IPS-18a (cell line): ENCODE measurements around the gene SNX30.

Experiments used
- H3K27ac ChIP-seq: one replicate; pipeline ENCODE4 v1.5.1; 2013; ENCODE audit warnings: low read length
- H3K27me3 ChIP-seq: one replicate; pipeline ENCODE4 v1.6.1; 2013; ENCODE audit warnings: mild to moderate bottlenecking, low read length; ENCODE audit not compliant: control insufficient read depth, insufficient read depth
- H3K36me3 ChIP-seq: one replicate; pipeline ENCODE4 v1.6.1; 2013; ENCODE audit warnings: low read depth, low read length; ENCODE audit not compliant: control insufficient read depth
- H3K4me1 ChIP-seq: one replicate; pipeline ENCODE4 v1.6.1; 2013; ENCODE audit warnings: low read depth, low read length; ENCODE audit not compliant: control insufficient read depth
- H3K4me3 ChIP-seq: one replicate; pipeline ENCODE4 v1.5.1; 2013; ENCODE audit warnings: low read length
- H3K9ac ChIP-seq: one replicate; pipeline ENCODE4 v1.6.1; 2013; ENCODE audit warnings: mild to moderate bottlenecking, low read length, moderate library complexity
- H3K9me3 ChIP-seq: one replicate; pipeline ENCODE4 v1.6.1; 2013; ENCODE audit warnings: low read depth, low read length; ENCODE audit not compliant: control insufficient read depth

Gene SNX30

DNA sequence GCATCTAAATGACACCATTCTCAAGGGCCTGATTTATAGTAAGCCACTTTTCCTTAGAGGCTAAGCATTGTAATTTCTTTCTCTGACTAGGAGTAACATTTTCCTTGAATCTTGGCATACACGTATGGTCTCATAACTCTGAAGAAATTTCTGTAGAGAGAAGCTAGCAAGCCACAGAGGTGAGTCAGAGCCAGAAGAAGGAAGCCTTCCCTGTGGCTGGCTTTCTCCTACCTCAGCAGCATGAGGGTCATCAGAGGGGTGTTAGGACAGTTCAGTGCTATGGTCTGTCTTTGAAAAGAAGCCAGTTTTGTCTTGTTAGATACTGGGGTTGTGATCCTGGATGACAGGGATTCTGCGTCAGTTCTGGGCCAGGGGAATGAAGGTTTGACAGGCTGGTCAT lies 3.2 kb downstream of the SNX30 start:
- H3K27ac ChIP-seq = no peak overlapping the region
- H3K4me1 ChIP-seq = peaks cover 7% of the 10 kb centered on the region

DNA sequence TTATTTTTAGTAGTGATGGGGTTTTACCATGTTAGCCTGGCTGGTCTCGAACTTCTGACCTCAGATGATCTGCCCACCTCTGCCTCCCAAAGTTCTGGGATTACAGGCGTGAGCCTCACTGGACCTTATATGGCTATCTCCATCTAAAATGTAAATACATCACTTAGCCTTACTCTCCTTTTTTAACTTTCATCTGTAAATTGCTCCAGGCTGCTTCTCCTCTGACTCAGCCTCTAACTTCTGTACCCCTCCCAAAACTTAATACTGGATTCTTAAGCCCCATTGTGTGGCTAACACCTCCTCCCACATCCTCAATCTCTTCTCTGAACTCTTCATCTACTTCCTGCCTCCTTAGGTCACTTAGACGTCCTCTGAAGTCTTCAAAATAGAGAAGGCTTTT lies 4.0 kb downstream of the SNX30 start:
- H3K27me3 ChIP-seq = peaks cover 3% of the 10 kb centered on the region
- H3K9me3 ChIP-seq = no peaks in the 10 kb centered on the region
- no peaks in the 10 kb centered on the region for H3K36me3 ChIP-seq
- H3K27ac ChIP-seq = no peak overlapping the region
- H3K9ac ChIP-seq = no peak overlapping the region
- peaks cover 6% of the 10 kb centered on the region for H3K4me1 ChIP-seq
- H3K4me3 ChIP-seq = no peak overlapping the region

More for the DNA sequence above, 3.2 kb downstream of the SNX30 start:
- Histone ChIP-seq H3K36me3 (no peaks in the 10 kb centered on the region), H3K4me3 (no peak overlapping the region), H3K9ac (no peak overlapping the region), H3K9me3 (no peaks in the 10 kb centered on the region), H3K27me3 (peaks cover 11% of the 10 kb centered on the region)

DNA sequence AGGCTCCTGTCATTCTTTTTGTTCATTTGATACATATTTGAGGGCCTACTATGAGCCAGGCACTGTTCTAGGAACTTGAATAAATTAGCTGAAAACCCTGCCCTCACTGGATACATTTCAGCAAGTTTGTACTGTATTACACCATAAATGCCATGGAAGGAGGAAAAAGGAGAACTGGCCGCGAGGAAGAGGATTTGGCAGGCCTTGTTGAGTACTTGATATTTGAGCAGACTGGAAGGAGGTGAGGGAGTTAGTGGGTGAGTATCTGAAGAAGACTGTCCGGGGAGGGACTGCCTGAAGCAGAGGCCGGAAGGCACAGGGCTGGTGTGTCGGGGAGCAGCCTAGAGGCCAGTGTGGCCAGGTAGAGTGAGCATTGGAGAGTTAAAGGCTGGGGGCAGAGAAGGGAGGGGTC lies 4.5 kb downstream of the SNX30 start:
- Histone ChIP-seq H3K27me3 (no peaks in the 10 kb centered on the region), H3K9ac (no peak overlapping the region), H3K9me3 (no peaks in the 10 kb centered on the region), H3K4me3 (no peak overlapping the region), H3K36me3 (no peaks in the 10 kb centered on the region), H3K27ac (no peak overlapping the region), H3K4me1 (peaks cover 4% of the 10 kb centered on the region)

DNA sequence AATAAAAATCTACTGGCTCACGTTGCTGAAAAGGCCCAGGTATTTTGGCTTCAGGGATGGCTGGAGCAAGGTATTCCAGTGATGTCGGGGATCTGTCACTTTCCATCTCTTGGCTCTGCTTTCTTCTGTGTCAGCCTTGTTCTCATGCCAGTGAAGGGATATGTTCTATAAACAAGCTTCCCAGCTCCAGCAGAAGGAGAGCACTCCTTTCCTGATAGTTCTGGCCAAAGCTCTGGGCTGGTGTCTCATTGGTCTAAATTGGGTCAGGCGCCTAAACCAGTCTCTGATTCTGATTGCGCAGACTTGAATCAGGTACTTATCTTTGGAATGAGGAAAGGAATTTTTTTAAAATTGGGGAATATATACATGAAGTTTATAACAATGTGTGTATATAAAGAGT lies 5.1 kb downstream of the SNX30 start:
- Histone ChIP-seq H3K36me3 (no peaks in the 10 kb centered on the region), H3K9me3 (no peaks in the 10 kb centered on the region), H3K4me1 (peaks cover 4% of the 10 kb centered on the region), H3K27ac (no peak overlapping the region), H3K27me3 (no peaks in the 10 kb centered on the region), H3K9ac (no peak overlapping the region), H3K4me3 (no peak overlapping the region)

DNA sequence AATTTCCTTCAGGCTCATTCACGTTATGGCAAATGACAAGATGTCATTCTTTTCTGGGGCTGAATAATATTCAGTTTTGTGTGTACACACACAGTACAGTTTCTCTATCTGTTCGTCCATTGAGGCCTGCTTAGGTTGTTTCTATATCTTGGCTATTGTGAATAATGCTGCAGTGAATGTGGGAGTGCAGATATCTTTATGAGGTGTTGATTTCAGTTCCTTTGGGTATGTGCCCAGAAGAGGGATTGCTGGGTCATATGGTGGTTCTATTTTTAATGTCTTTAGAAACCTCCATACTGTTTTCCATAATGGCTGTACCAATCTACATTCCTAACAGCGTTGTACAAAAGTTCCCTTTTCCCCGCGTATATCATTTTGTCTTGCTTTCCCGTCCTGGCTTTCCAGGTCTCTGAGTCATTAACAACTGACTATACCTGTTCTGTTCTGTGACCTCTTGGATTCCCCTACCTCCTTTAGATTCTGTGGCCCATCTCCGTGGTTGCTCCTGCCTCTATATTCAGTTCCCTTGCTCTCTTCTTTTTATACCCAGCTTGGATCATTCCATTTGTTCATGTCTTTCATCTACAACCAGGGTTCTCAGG lies 6.8 kb downstream of the SNX30 start:
- Histone ChIP-seq H3K9me3 (no peaks in the 10 kb centered on the region), H3K27me3 (no peaks in the 10 kb centered on the region), H3K4me1 (no peaks in the 10 kb centered on the region), H3K9ac (no peak overlapping the region), H3K36me3 (no peaks in the 10 kb centered on the region), H3K4me3 (no peak overlapping the region), H3K27ac (no peak overlapping the region)

DNA sequence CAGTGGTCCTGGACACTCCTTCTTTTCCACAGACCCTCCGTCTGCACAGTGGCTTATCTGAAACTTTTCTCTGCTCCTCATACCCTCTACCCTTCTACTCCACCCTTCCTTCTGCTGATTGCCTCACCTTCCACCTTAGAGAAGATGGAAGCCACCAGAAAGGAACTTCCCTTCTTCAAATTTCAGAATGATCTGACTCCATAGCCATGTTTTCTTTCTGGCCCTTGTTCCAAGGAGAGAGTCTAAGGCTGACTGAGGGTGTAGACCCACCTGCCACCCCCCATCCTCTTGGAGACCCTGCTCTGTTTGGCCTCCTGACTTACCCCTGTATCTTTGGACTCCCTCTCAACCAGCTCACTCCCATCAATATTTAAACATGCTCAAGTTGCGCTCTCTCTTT lies 7.4 kb downstream of the SNX30 start:
- H3K9me3 ChIP-seq = no peaks in the 10 kb centered on the region
- no peak overlapping the region for H3K27ac ChIP-seq

DNA sequence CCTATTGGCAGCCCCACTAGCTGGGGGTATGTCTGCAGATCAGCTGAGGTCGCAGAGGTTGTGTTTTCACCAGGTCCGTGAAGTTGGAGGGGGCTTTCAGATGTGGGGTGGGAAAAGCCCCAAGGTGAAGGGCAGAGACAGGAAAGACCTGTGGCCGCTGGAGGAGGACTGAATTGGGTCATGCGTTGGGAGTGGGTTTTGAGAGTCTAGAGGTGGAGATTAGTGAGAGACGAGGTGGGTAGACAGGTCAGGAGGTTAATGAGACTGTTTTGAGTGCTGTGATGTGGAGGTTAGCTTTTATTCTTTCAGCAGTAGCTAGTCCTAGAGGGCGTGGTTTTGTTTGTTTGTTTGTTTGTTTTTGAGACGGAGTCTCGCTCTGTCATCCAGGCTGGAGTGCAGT lies 10.3 kb downstream of the SNX30 start:
- H3K27ac ChIP-seq = no peak overlapping the region
- no peak overlapping the region for H3K4me3 ChIP-seq
- peaks cover 6% of the 10 kb centered on the region for H3K4me1 ChIP-seq
- no peak overlapping the region for H3K9ac ChIP-seq
- H3K9me3 ChIP-seq = no peaks in the 10 kb centered on the region
- H3K27me3 ChIP-seq = no peaks in the 10 kb centered on the region
- no peaks in the 10 kb centered on the region for H3K36me3 ChIP-seq

More for the DNA sequence above, 7.4 kb downstream of the SNX30 start:
- H3K4me1 ChIP-seq = no peaks in the 10 kb centered on the region
- no peaks in the 10 kb centered on the region for H3K36me3 ChIP-seq
- no peaks in the 10 kb centered on the region for H3K27me3 ChIP-seq
- no peak overlapping the region for H3K4me3 ChIP-seq
- H3K9ac ChIP-seq = no peak overlapping the region

DNA sequence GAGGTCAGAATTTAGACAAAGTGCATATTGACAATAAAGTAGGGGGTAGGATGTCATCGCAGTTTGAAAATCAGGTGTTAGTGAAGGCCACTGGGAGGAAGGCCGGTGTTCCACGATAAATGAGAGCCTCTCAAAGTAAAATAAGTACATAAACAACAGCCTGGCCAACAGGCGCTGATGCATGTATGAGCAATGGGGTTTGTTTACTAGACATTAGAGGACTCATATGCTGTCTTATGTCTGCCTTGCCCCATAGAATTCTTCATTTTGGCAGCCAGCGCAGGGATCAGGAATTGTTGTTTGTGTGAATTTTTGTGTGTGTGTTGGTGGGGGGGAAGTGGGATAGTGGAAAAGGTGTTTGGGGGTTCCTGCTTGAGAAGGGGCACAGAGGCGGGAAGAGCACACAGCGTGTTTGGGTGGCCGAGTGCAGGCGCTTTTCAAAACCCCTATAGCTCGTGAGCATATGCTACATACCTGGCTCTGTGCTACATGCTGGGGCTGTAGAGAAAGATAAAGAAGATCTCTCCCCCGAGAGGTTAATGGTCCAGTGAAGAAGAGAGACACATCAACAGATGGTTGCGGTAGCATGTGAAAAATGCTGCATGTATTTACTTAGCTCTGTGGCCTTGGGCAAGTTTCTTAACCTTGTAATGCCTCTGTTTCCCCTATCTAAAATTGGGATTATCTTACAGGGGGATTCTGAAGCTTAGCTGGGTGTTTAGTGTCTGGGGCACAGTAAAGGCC lies 11.5 kb downstream of the SNX30 start:
- Histone ChIP-seq H3K4me3 (no peak overlapping the region), H3K27me3 (no peaks in the 10 kb centered on the region), H3K27ac (no peak overlapping the region), H3K4me1 (peaks cover 6% of the 10 kb centered on the region), H3K9me3 (peaks cover 4% of the 10 kb centered on the region), H3K36me3 (no peaks in the 10 kb centered on the region), H3K9ac (no peak overlapping the region)

DNA sequence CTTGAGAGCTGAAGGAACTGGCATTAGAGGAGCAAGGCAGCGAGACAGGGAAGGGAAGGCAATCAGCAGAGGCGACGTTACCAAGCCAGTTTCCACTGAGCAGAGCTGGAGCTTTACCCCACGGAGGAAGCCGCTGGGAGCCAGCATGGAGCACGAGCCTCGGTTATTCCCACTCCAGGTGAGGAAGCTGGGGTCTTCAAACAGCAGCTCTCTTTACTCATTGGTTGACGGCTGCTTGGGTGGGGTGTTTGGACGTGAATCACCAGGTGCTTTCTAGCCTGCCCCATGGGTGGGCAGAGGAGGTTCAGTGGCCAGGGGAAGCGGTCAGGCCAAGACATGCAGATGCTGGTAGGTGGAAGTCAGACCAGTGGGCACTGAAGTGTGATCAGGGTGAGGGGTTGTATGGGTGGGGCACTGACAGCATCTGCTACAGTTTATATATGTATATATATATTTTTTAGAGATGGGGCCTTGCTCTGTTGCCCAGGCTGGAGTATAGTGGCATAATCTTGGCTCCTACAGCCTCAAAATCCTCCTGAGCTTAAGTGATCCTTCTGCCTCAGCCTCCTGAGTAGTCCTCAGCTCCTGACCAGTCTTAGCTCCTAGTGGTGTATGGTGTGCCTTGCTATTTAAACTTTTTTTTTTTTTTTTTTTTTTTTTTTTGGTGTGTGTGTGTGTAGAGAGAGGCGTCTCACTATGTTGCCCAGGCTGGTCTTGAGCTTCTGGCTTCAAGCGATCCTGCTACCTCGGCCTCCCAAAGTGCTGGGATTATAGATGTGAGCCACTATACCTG lies 12.4 kb downstream of the SNX30 start:
- Histone ChIP-seq H3K4me1 (peaks cover 6% of the 10 kb centered on the region), H3K9ac (no peak overlapping the region), H3K27me3 (no peaks in the 10 kb centered on the region), H3K36me3 (no peaks in the 10 kb centered on the region), H3K9me3 (peaks cover 4% of the 10 kb centered on the region), H3K4me3 (no peak overlapping the region), H3K27ac (no peak overlapping the region)

DNA sequence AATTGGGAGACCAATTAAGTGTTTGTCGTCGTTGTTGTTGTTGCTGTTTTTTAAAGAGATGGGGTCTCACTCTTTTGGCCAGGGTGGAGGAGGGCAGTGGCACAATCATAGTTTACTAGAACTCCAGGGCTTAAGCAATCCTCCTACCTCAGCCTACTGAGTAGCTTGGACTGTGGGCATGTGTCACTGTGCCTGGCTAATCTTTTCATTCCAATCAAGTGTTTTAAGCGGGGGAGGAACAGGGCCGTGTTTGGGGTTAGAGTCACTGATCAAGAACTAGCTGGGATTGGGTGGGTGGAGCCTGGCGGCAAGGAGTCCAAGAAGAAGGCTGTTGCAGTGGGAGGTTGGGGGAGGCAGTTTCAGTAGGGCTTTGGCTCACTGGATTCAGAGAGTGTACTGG lies 13.8 kb downstream of the SNX30 start:
- Histone ChIP-seq H3K4me1 (peaks cover 6% of the 10 kb centered on the region), H3K36me3 (no peaks in the 10 kb centered on the region), H3K9ac (no peak overlapping the region), H3K27me3 (no peaks in the 10 kb centered on the region), H3K4me3 (no peak overlapping the region), H3K27ac (no peak overlapping the region), H3K9me3 (peaks cover 4% of the 10 kb centered on the region)

DNA sequence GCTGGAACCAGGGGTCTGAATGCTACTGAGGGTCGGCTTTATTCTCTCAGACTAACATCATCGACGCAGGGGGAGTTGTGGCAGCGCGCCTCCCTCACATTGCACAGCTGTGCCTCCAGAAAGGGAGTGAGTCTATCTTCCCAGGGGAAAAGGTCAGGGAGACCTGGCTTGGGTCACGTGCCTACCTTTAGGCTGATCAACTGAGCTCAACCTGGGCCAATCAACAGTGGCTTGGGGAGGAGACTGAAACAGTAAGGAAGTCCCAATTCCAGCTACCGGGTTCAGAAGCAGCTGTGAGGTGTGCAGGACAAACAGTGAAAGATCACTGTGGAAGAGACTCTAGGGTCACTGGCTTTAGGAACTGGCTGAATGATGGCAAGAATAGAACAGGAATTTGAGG lies 14.3 kb downstream of the SNX30 start:
- Histone ChIP-seq H3K36me3 (no peaks in the 10 kb centered on the region), H3K9ac (no peak overlapping the region), H3K4me3 (no peak overlapping the region), H3K9me3 (peaks cover 4% of the 10 kb centered on the region), H3K27me3 (no peaks in the 10 kb centered on the region), H3K27ac (no peak overlapping the region), H3K4me1 (peaks cover 6% of the 10 kb centered on the region)
